Brain microvascular endothelial cell (primary cell): ENCODE data around the gene PDLIM1.

ENCODE experiments used
- DNase-seq: peaks from one replicate; pipeline ENCODE4 v3.0.0-alpha.2; 2020
- H3K27ac ChIP-seq: fragments of 250-450 bp; sonication (Bioruptor Pico); 2 replicates; pipeline ENCODE4 v1.5.1; 2020; ENCODE audit warnings: mild to moderate bottlenecking, moderate library complexity
- H3K27me3 ChIP-seq: fragments of 250-450 bp; sonication (Bioruptor Pico); replicated peaks from 2 replicates; pipeline ENCODE4 v1.5.1; 2020; ENCODE audit warnings: mild to moderate bottlenecking
- H3K36me3 ChIP-seq: fragments of 250-450 bp; sonication (Bioruptor Pico); replicated peaks from 2 replicates; pipeline ENCODE4 v1.5.1; 2020; ENCODE audit warnings: mild to moderate bottlenecking
- H3K4me3 ChIP-seq: 2 replicates; pipeline ENCODE4 v1.5.1; 2011; ENCODE audit warnings: low read depth, mild to moderate bottlenecking, control low read depth, low read length, moderate library complexity
- in situ Hi-C: cut with HindIII; loops from 2 replicates; pipeline ENCODE4 v1.10.0; 2017; ENCODE audit warnings: low sequenced_read_pairs, low pct_ligation_motif_present
- TF ChIP-seq, protein P1 (sequence below): IDR thresholded peaks from 2 replicates; pipeline ENCODE4 v1.5.1; 2011; ENCODE audit warnings: low read depth, mild to moderate bottlenecking, moderate library complexity, low read length, control low read depth, inconsistent platforms; ENCODE audit errors: missing control alignments

PDLIM1 gene

GRCh38 chr10:95290461-95291364 is at the start of gene PDLIM1:
Gene PDLIM1, minus strand, starts transcription at chr10:95291003. Its CDS starts 88 bp downstream, at chr10:95290915.
- DNase-seq = no peak
- Histone ChIP-seq H3K27ac (peak within 1 kb of the TSS; percentile 52), H3K4me3 (peak within 1 kb of the TSS; percentile 73), H3K27me3 (no peaks in the 10 kb centered on the region), H3K36me3 (no peaks in the 10 kb centered on the region)
- TF ChIP-seq, protein P1, sequence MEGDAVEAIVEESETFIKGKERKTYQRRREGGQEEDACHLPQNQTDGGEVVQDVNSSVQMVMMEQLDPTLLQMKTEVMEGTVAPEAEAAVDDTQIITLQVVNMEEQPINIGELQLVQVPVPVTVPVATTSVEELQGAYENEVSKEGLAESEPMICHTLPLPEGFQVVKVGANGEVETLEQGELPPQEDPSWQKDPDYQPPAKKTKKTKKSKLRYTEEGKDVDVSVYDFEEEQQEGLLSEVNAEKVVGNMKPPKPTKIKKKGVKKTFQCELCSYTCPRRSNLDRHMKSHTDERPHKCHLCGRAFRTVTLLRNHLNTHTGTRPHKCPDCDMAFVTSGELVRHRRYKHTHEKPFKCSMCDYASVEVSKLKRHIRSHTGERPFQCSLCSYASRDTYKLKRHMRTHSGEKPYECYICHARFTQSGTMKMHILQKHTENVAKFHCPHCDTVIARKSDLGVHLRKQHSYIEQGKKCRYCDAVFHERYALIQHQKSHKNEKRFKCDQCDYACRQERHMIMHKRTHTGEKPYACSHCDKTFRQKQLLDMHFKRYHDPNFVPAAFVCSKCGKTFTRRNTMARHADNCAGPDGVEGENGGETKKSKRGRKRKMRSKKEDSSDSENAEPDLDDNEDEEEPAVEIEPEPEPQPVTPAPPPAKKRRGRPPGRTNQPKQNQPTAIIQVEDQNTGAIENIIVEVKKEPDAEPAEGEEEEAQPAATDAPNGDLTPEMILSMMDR = peak; percentile 16
- in situ Hi-C loops = no loop called here

GRCh38 chr10:95339863-95340262 is 49.1 kb upstream of the PDLIM1 start:
- no peak overlapping the region for H3K27ac ChIP-seq
- no peak overlapping the region for H3K4me3 ChIP-seq
- H3K27me3 ChIP-seq = no peaks in the 10 kb centered on the region
- DNase-seq = no peak
- TF ChIP-seq, protein P1 = no peak
- no peaks in the 10 kb centered on the region for H3K36me3 ChIP-seq
- in situ Hi-C loops = no loop called here

DNA sequence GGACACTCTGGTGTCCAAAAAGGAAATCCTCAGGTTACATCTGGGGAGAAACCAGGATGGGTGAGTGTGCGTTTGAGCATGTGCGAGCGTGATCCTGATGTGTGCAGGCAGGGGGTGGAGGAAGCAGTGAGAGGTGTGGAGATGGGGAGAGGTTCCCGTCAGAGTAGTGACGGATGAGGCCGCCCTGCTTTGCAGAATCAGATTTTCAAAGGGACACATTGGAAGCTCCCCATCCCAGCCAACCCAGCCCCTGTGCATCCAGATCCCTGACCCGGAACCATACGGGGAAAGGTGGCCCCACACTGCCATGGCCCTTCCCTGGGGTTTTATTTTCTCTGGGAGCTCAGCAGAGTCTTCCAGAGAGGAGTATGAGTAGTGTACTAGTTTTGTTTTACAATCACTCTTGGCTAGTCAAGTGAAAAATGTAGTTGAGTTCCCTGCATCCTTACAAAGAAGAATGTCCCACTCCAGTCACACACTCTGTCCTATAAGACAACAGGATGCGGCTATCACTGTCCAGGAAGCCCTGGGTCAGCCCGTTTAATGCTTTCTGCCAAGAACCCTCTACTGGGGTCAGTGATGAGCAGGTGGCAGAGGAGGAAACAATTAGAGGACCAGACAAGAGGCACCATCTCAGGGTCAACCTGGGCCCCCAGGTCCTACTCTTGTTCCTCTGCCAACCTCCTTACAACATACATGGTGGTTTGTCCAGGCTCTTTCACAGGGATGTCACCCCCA is 46.8 kb upstream of the PDLIM1 start:
- Histone ChIP-seq H3K27me3 (no peaks in the 10 kb centered on the region), H3K27ac (no peak overlapping the region), H3K36me3 (no peaks in the 10 kb centered on the region), H3K4me3 (no peak overlapping the region)
- in situ Hi-C loops = no loop called here
- TF ChIP-seq, protein P1 = no peak
- DNase-seq = no peak

- TF ChIP-seq, protein P1 = no peak
- Histone ChIP-seq H3K36me3 (no peaks in the 10 kb centered on the region), H3K4me3 (no peak overlapping the region), H3K27me3 (no peaks in the 10 kb centered on the region), H3K27ac (no peak overlapping the region)
- in situ Hi-C loops = no loop called here
- DNase-seq = no peak
Measured at GRCh38 chr10:95336702-95337101, 45.9 kb upstream of the PDLIM1 start.

GRCh38 chr10:95335933-95336699 is 45.3 kb upstream of the PDLIM1 start:
- TF ChIP-seq, protein P1 = no peak
- in situ Hi-C loops = no loop called here

More at GRCh38 chr10:95335933-95336699, 45.3 kb upstream of the PDLIM1 start:
- no peak for DNase-seq
- Histone ChIP-seq H3K4me3 (no peak overlapping the region), H3K27ac (no peak overlapping the region), H3K27me3 (no peaks in the 10 kb centered on the region), H3K36me3 (no peaks in the 10 kb centered on the region)
